ENCODE data around the gene NKD1.

The NKD1 gene

DNA sequence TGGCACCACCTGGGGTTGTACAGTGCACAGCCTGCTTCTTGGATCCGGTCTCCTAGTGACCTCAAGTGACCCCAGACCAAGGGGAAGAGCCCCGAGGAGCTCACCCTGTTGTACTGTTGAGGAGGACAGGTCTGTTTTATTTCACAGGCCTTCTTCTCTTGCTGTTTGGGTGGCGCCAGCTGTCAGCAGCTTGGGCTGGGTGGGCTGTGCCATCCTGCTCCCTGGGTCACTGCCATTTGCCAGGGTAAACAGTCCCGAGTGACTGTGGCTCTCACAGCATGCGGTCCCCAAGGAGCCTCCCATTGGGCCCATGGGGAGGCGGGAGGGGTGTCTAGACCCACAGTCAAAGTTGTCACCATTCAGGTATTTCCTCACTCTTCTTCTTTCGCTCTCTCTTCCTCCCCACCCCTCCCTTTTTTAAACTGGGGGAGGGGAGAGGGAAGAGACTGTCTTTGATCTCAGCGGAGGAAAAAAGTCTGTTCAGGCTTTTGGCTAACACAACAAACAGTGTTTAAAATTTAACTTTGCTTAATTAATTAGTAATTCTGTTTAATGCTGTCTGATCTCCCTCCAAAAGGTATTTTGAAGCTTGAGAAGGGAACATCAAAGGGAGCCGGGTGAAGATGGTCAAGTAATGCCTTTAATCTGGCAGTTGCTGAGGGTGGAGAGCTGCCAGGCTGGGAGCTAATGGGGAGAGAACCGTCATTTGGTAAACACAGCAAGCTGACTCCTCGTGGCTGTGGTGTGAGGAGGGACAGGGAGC, 68.9 kb downstream of the NKD1 start:
- no peak for DNase-seq

DNA sequence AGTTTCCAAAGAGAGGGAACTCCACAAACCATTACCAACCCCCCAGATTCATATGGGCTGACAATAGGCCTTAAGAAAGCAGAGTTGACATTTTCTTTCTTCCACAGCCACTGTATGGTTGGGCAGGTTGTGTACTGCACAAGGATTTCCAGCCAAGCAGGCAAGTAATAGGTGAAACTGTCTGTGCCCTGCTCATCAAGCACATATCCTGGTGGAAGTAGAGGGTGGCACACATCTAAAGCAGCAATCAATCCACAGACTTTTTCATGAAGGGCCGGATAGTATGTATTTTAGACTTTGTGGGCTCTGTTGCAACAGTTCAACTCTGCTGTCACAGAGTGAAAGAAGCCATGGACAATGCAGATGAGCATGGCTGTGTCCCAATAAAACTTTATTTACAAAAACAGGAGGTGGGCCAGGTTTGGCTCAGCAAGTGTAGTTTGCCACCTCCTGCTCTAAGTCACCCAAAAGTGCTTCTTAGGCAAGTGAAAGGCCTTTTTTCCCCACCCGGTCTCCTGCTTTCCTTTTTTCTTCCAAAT, 69.5 kb downstream of the NKD1 start:
- DNase-seq, result no peak

DNA sequence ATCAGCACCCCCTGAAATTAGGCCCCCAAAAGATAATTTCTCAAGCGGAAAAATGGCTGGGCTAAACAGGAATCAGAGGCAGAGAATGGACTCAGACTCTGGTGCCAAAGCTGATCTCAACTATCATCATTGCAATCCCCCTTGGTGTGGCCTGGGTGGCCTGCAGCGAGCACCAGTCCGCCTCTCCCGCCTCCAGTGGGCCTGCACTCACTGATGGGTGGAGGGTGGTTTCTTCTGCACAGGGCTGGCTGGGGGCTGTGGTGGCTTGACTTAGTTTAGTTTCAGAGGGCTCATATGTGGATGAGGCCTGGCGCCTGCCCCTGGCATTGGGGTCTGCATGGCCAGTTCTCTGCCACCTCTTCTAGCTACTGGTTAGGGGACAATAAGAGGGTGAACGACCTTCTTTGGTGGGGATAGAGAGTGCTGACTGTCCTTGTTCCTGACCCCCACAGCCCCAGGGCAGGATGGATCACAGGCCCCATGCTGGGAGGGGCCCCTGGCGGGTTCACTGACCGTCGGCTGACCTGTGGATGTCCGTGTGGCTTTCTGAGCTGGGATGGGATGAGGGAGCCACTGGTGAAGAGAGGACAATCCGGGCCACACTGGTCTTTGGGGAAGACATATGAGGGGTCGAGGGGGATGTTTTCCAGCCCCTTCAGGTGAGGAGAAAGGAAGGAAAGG, 70.2 kb downstream of the NKD1 start:
- no peak for DNase-seq

DNA sequence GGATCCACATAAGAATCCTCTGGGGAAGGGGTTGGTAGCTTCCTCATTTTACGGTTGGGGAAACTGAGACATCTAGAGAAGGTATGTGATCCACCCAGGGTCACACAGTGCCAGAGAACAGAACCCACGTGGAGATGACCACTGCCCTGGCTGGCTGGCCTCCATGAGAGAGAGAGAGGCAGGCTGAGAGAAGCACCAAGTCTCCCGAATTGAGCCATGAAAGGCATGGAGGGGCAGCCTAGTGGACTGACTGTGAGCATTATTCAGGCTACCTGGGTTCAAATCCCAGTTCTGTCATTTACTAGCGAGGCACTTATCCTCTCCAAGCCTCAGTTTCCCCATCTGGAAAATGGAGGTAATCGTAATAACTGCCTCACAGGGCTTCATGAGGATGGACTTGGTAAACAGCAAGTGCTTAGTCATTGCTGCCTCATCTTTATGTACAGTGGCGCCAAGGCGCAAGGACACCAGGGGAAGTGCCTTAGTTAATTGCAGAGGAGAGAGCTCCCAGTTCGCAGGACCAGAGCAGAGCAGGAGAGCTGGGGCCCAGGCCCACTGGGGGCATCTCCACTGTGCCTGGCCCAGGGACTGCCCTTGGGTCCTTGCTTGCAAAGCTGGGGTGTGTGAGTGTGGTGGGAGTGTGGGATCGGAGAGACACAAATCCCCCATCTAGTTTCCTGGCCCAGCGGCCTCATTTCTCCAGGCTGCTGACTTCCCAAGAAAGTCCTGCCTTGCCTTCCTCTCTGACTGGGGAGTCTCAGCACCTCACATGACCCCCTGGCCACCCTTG, 71.7 kb downstream of the NKD1 start:
- no peak for DNase-seq

DNA sequence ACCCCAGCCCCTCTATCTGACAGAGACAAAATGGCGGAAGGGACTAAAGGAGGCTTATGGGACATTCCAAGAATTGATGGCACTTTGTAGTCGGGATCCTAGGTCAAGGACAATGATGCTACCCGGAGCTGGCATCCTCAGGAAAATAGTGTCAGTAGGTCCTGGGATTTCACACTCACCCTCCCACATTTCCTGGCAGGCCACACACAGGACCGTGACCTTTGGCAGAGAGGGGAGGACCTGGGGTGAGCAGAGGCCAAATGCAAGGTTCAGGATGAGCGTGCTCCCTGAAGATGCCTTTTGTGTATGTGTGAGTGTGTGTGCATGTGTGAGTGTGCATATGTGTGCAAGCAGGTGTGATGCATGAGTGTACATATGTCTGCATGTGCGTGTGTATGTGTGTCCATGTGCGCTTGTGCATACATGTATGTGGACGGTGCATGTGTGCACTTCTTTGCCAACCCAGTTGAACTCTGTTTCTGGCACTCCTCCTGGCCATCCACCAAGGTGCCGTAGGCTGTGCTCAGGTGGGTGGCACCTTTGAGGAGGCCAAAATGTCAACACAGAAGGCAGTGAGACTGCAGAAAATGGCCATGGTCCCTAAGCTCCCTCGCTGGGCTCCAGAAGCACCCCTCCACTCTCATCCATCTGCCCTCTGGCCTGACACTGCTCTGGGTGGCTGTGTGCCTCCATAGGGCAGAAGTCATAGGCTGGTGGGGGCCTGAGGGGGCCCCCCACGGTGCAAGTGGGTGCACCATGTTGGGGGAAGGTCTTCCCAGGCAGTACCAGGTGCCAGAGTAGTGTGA, 72.7 kb downstream of the NKD1 start:
- no peak for DNase-seq

DNA sequence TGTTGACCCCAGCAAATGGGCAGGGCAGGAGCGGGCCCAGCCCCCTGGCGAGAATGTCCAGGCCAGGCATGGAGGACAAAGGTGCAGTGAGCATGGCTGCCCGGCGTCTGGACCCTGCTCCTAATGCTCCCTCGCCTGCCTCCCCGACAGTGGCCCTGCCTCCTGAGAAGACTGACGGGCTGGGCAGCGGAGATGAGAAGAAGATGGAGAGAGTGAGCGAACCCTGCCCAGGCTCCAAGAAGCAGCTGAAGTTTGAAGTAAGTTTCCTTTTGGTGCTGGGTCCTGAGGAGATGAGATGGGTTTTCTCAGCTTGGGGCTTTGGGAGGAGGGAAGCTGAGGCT, 73.2 kb downstream of the NKD1 start:
- DNase-seq, result no peak

DNA sequence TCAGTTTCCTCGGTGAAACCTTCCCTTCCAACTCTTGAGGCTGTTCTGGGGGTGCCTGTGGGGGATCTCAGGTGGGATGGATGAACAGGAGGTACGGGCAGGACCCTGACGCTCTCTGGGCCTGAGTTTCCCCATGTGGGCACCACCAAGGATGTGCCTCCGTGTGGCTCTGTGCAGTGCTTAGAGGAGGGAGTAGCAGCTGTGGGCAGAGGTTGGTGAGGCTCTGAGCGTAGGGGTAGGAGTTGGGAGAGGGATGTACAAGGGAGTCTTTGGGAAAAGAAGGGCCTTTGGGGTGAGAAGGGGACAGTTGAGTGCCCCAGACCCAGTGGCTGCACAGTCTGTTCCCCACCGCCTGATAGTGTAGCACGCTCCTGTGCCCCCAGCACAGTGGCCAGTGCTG, 73.8 kb downstream of the NKD1 start:
- no peak for DNase-seq

DNA sequence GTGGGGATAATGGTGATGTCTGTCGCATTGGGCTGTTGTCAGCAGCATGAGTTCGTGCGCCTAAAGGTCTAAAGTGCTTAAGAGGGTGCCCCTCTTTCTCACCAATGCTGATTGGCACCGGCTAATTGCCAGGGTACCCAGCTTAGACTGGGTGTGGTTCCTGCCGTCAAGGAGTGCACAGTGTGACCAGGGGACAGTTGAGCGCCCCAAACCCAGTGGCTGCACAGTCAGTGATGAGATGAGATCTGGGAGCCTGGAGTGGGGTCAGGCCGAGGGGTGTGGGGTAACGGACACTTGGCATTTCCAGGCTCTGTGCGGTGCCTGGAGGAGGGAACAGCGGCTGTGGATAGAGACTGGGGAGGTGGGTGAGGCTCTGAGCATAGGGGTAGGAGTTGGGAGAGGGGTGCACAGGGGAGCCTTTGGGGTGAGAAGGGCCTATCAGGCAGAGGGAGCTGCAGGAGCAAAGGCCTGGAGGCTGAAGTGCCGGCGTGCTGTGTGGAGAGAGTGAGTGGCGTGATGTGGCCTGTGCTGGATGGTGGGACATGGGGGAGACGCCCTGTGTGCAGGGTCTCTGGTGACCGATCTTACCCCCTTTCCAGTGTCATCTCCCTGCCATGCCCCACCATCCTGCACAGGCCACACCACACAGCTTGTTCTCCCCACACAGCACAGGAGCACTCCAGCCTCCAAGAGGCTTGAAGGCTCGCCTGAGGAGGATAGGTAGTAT, 74.6 kb downstream of the NKD1 start:
- DNase-seq, result no peak

DNA sequence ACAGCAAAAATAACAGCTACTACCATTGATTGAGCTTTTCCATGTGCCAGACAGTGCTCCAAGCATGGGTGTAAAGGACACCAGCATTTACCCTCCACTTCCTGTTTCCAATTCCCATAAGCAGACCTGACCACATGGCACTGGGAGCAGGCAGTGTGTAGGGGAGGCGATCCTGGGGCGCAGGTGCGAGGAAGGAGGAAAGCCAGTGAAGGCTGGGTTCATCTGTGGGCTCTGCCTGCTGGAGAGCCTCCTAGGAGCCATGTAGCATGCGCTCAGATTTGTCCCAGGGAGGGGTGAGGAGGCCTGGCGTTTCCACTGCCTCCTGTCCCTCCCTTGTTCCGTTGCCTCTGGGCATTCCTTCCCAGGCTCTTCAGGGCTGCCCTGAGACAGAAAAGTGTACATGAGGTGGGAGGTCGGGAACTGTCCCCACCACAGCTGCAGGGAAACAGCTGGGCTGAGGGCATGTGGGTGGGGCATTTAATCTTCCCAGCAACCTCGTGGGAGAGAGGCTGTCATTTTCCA, 76.3 kb downstream of the NKD1 start:
- DNase-seq, result no peak

DNA sequence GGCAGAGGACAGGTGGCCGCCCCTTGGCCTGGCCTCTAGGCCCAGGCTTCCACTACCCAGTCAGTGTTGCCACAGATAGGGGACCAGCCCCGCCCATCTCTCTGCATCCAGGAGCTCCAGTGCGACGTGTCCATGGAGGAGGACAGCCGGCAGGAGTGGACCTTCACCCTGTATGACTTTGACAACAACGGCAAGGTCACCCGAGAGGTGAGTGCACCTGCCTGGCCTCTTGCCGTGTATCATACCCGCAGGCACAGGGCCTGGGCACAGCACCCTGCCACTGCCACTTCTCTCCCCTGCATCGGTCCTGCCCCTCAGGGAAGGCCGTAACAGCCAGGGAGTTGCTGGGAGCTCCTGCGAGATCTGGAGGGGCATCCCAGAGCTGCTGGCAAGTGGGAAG, 77.2 kb downstream of the NKD1 start:
- no peak for DNase-seq

DNA sequence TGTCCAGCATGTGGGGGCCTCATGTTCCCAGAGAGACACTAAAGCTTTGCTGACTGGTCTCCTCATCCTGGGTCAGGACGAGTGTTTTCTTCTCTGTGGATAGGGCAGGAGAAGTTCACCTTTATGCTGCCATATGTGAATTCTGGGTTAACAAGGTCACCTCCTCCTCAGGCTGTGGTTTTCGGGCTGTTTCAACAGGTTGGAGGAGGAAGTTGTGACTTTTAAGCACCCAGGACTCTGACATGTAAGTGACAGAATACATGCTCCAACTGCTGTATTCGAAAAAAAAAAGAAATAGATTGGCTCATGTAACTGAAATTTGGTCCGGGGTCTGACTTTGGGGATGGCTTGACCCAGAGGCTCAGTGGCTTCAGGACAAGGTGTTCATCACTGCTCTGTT, 78.7 kb downstream of the NKD1 start:
- no peak for DNase-seq

DNA sequence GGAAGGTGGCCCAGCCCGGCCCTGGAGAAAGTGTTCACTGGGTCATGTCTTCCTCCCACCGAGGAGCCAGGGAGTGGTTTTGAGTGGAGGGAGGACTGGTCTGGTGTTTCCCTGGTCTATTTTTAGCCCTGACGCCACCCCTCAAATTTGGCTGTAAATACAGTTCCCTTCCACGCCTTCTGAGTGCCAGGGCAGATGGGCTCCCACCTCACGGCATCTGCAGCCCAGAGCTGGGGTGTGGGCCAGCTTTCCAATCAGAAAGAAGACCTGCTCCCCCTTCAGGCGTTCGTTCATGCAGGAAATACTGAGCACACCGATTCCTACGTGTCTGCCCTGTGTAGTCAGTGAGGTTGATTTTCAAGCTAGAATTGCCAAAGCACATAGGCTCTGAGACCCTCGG, 79.2 kb downstream of the NKD1 start:
- DNase-seq, result peak; percentile 34

DNA sequence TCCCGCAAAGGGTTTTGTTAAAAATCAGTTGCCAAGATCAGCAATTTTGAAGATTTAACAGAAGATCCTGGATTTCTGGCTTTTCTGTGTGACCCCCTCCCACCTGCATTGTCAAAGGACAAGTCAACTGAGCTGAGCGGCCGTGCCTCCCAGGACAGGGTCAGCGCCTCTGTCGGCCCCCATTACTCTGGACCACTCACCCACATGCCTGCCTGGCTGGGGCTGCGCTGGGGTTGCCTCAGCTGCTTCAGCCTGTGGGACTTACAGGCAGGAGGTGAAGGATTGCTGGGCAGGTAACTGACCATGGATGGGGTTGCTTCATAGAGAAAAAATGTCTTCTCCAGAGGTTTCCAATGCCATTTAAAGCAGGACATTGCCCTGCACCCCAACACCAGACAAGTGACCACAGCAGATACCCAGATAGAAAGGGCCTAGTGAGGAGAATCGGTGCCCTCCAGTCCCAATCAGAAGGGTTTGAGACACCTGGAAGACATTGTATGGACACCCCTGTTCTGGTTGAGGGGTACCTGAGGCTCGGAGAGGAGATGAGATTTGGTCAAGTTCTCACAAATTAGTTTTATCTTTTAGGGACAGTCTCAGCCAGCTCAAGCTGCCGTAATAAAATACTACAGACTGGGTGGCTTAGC, 80.1 kb downstream of the NKD1 start:
- DNase-seq, result no peak

DNA sequence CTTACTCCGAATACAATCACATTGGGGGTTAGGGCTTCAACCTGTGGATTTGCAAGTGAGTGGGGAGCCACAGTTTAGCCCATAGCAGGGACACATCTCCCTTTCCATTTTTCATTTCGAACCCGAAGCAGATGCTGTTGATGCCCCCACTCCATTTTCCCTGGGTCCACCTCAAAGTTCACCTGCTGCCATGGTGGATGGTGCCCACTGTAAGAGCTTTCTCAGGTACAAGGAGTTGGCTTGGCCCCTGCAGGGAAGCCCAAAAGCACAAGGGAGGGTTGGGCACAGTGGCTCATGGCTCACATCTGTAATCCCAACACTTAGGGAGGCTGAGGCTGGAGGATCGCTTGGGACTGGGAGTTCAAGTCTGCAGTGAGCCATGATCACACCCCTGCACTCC, 81.1 kb downstream of the NKD1 start:
- no peak for DNase-seq

DNA sequence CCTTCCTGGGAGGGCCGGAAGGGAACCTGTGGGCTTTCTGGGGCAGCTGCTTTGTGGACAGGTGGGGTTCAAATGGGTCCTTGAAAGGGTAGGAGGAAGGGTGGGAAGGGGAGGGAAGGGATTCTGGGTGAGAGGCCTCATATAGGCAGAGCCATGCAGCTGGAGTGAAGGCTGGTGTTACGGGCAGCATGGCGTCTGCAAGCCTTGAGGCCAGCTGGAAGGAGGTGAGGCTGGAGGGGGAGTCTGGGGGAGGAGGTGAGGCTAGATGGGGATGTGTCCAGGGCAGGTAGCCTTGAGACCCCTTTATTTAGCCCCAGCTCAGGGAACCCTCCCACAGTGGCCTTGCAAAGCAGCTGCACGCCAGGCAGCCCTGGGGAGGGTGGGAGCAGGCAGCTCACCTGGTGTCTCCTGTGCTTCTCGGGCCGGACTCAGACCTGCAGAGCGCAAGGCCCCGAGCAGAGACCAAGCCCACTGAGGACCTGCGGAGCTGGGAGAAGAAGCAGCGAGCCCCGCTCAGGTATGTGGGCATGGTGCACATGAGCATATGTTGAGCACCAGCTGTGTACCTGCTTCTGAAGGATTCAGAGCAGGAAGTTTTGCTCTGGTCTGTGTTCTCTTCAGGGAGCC, 82.3 kb downstream of the NKD1 start:
- no peak for DNase-seq

DNA sequence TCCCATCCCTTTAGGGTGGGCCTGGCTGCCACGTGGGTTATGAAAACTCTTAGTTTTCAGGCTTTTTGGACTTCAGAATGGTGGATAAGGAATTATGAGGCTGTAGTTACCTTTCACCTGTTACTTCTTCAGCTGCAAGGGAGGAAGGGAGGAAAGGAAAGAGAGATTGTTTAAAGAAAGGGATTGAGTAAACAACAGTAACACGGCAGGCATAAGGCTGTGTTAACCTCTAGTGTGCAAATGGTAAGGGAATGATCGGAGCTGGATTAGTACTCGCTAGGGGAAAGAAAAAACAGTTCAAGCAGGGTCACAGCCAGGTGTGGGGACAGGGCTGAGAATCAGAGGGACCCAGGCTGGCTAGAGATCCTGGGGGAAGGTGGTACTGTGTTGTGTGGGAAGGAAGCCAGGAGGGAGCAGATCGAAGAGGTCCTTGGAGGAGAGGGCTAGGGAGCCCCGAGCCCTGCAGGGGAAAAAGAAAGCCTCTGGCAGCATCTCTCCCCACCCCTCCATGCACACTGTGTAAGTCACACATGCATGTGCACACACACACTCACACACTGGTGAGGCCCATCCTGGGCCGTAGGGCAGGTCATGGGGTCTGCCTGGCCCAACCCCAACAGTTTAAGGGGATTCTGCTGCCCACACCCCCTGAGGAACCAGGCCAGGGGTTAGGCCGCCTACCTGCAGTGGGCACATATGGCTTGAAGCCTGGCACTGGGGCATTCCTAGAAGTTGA, 83.2 kb downstream of the NKD1 start:
- no peak for DNase-seq

DNA sequence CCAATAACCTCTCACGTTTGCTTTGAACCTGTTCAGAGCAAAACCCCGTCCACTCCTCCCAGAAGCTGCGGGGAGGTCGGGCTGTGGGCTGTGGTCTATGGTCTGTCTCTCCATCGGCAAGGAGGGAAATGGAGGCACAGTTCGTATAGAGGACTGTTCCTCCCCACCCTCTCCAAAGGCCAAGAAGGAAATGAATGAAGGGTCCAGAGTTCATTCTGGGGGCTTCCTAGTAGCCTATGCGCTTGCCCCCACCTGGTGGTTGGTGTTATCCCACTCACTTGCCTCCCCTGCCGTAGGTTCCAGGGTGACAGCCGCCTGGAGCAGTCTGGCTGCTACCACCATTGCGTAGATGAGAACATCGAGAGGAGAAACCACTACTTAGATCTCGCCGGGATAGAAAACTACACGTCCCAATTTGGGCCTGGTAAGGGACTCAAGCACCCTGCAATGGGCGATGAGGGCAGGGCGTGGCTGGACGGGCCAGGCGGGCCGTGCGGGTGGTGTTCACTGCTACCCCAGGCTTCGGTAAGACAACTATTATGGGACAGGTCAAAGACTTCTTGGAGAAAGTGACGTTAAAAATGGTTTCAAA, 83.9 kb downstream of the NKD1 start:
- no peak for DNase-seq

DNA sequence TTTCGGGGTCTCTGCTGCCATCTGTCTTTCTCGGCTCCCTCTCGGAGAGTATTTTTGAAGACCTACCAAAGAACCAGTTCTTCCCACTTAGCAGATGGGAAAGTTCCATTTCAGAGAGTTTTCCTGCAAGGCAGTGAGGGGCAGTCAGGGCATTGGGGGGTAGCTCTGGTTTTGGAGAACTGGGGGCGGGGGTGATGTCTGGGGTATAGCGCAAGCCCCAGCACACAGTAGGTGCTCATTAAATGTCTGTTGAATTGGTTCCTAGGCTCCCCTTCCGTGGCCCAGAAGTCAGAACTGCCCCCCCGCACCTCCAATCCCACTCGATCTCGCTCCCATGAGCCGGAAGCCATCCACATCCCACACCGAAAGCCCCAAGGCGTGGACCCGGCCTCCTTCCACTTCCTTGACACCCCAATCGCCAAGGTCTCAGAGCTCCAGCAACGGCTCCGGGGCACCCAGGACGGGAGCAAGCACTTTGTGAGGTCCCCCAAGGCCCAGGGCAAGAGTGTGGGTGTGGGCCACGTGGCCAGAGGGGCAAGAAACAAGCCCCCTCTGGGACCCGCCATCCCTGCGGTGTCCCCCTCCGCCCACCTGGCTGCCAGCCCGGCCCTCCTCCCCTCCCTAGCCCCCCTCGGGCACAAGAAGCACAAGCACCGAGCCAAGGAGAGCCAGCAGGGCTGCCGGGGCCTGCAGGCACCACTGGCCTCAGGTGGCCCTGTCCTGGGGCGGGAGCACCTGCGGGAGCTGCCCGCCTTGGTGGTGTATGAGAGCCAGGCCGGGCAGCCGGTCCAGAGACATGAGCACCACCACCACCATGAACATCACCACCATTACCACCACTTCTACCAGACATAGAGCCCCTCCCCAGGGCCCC, 85.0 kb downstream of the NKD1 start:
- DNase-seq, result no peak

DNA sequence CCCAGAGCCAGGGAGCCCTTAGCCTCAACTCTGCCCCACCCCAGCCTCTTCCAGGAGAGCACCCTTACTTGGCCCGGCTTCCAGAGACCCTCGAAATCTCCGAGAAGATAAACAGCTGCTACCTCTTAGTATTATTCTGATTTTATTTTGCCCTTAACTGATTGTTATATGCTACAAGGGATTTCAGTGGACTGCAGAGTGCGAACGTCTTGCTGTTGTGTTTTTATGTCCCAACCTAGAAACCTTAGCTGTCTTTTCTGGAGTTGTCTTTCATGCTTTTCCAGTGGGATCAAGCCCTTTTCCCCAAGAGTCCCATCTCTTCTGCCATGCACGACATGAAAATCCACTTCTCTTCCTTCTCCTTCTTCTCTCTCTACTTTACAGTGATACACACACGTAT, 85.9 kb downstream of the NKD1 start:
- no peak for DNase-seq
